GM12878 (cell line): ENCODE data around the gene NLRP6. TPM values are rescaled to one million over a fixed set of nuclear protein-coding genes. Genes with fewer than 3 reads are reported as not detected.
A peak's percentile ranks its signal among the peaks of the same experiment; 100 is the strongest.

Source experiments
- CBX5 ChIP-seq: sonication (generic); IDR thresholded peaks from 2 replicates; pipeline ENCODE4 v1.6.1; 2016; ENCODE audit warnings: low read depth, moderate library complexity, mild to moderate bottlenecking, inconsistent platforms
- CEBPB ChIP-seq, 2 experiments: fragments of 150-350 bp in 1 of 2; IDR thresholded peaks; 2 replicates each; pipeline ENCODE4 v1.6.1; 2012 to 2014; ENCODE audit warnings: low read depth in 2 of 2, low read length in 2 of 2, borderline replicate concordance in 1 of 2, inconsistent platforms in 1 of 2
- EGR1 ChIP-seq, 2 experiments: IDR thresholded peaks; 1 replicate in 1 of 2; 2 replicates in 1 of 2; pipeline ENCODE4 v1.6.1; 2011 to 2012; ENCODE audit warnings: low read depth in 2 of 2, low read length in 2 of 2, borderline replicate concordance in 1 of 2, mild to moderate bottlenecking in 1 of 2, moderate library complexity in 1 of 2
- EP300 ChIP-seq, 2 experiments: fragments of 150-350 bp in 1 of 2; IDR thresholded peaks; 2 replicates each; pipeline ENCODE4 v1.6.1; 2011 to 2012; ENCODE audit warnings: low read depth in 2 of 2, low read length in 2 of 2, borderline replicate concordance in 1 of 2, improper control_type of control experiment in 1 of 2, inconsistent platforms in 1 of 2; ENCODE audit not compliant: control insufficient read depth in 1 of 2
- ESRRA ChIP-seq: IDR thresholded peaks from 2 replicates; pipeline ENCODE4 v1.6.1; 2012; ENCODE audit warnings: mild to moderate bottlenecking, low read length, improper control_type of control experiment
- IKZF1 ChIP-seq: fragments of 450-650 bp; conservative IDR thresholded peaks from 2 replicates; pipeline ENCODE4 v1.6.1; 2017; ENCODE audit warnings: antibody characterized with exemption, mild to moderate bottlenecking
- JUND ChIP-seq: IDR thresholded peaks from 2 replicates; pipeline ENCODE4 v1.6.1; 2012; ENCODE audit warnings: low read depth, mild to moderate bottlenecking, low read length, improper control_type of control experiment, moderate library complexity
- MXI1 ChIP-seq: fragments of 150-350 bp; IDR thresholded peaks from 2 replicates; pipeline ENCODE4 v1.6.1; 2011; ENCODE audit warnings: low read depth, mild to moderate bottlenecking, inconsistent platforms, low read length, improper control_type of control experiment
- STAT1 ChIP-seq: fragments of 450-650 bp; conservative IDR thresholded peaks from 2 replicates; pipeline ENCODE4 v1.6.1; 2014; ENCODE audit warnings: antibody characterized with exemption, mild to moderate bottlenecking
- TCF3 ChIP-seq: IDR thresholded peaks from 2 replicates; pipeline ENCODE4 v1.6.1; 2012; ENCODE audit warnings: low read depth, mild to moderate bottlenecking, low read length, borderline replicate concordance; ENCODE audit not compliant: insufficient read depth
- YBX1 ChIP-seq: fragments of 450-650 bp; IDR thresholded peaks from 2 replicates; pipeline ENCODE4 v1.6.1; 2016; ENCODE audit warnings: antibody characterized with exemption
- ZBED1 ChIP-seq: IDR thresholded peaks from 2 replicates; pipeline ENCODE4 v1.6.1; 2016; ENCODE audit warnings: borderline replicate concordance
- ZNF274 ChIP-seq: IDR thresholded peaks from one replicate; pipeline ENCODE4 v1.8.0; 2011; ENCODE audit not compliant: insufficient read length, insufficient read depth
- polyA plus RNA-seq, 11 experiments: library from polyadenylated mRNA; depleted of rRNA in 4 of 11; unstranded in 6 of 11; stranded (reverse) in 5 of 11; fragments of >200 nt; fragmentation: Nextera tagmentation in 4 of 11; fragmentation: Illumina TruSeq in 1 of 11; extraction: Ambion mirVana in 4 of 11; extraction: Trizol in 1 of 11; gene quantifications; 1 replicate in 1 of 11; 2 replicates in 10 of 11; pipeline versions ENCODE4 v1.2.1 to v1.2.3, GENCODE V29; 2011 to 2016; ENCODE audit warnings: inconsistent platforms in 2 of 11, missing spikeins in 2 of 11, low read depth in 1 of 11
- total RNA-seq, 4 experiments: library from RNA; depleted of rRNA in 3 of 4; stranded (reverse); fragments of >200 nt in 3 of 4; fragmentation: Illumina TruSeq in 1 of 4; extraction: Trizol in 1 of 4; gene quantifications; 2 replicates each; pipeline versions ENCODE4 v1.2.1 to v1.2.3, GENCODE V29; 2013 to 2021
- TF ChIP-seq, protein P1 (sequence below): fragments of 450-650 bp; IDR thresholded peaks from 2 replicates; pipeline ENCODE4 v1.6.1; 2017; ENCODE audit warnings: mild to moderate bottlenecking, low read depth, inconsistent platforms; ENCODE audit not compliant: poor library complexity, severe bottlenecking
- TF ChIP-seq, protein P2 (sequence below): fragments of 450-650 bp; IDR thresholded peaks from 2 replicates; pipeline ENCODE4 v1.6.1; 2014; ENCODE audit warnings: mild to moderate bottlenecking
- TF ChIP-seq, protein P3 (sequence below): fragments of 450-650 bp; conservative IDR thresholded peaks from 2 replicates; pipeline ENCODE4 v1.6.1; 2017; ENCODE audit warnings: mild to moderate bottlenecking, moderate library complexity
- TF ChIP-seq, protein P4 (sequence below): IDR thresholded peaks from 2 replicates; pipeline ENCODE4 v1.6.1; 2012; ENCODE audit warnings: improper control_type of control experiment, low read depth, low read length; ENCODE audit not compliant: insufficient replicate concordance

The NLRP6 gene
- total and polyA plus RNA-seq, 10 of the 15 experiments (the other 5 are each of a cell fraction or from before 2014, with no cell fraction given), result 0.03 to 0.11 TPM; not detected in 8

DNA sequence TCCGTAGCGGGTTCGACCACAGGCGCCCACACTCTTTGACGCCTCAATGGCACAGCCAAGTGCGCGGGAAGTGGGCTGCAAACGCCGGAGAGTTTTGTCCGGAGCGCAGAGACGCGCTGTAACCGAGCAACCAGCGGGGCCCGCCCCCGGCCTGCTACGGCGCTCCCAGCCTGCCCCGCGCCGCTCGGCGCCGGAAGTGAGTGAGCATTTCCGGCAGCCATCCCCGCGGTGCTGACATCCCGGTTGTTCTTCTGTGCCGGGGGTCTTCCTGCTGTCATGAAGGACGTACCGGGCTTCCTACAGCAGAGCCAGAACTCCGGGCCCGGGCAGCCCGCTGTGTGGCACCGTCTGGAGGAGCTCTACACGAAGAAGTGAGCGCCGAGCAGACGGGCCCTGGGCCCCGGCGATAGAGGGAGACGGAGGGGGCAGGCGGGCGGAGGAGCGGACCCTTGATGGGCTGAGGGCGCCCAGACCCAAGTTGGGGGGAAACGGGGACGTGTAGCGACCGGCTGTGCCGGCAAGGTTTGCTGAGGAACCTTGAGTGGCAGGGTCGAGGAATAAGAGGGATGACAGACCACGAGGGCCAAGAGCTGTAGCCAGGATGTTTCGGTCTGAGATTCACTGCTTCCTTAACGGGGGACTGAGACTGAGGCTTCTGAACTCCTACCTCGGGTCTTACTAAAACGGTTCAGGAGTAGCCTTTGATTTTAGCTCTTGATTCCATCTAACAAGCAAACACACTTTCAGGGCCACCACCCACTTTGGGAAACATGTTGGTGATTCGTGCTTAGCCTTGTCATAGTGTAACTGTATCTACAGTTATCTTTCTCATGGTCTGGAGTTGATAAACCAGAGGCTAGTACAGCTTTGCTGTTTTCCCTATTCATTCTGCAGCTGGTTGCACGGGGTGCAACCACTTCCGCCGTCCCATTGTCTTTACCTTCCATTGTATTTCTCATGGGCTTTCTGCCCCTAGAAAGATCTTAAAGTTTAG, 41.1 kb upstream of the NLRP6 start, which contains the start of gene PSMD13 (continued):
- TF ChIP-seq, protein P1, sequence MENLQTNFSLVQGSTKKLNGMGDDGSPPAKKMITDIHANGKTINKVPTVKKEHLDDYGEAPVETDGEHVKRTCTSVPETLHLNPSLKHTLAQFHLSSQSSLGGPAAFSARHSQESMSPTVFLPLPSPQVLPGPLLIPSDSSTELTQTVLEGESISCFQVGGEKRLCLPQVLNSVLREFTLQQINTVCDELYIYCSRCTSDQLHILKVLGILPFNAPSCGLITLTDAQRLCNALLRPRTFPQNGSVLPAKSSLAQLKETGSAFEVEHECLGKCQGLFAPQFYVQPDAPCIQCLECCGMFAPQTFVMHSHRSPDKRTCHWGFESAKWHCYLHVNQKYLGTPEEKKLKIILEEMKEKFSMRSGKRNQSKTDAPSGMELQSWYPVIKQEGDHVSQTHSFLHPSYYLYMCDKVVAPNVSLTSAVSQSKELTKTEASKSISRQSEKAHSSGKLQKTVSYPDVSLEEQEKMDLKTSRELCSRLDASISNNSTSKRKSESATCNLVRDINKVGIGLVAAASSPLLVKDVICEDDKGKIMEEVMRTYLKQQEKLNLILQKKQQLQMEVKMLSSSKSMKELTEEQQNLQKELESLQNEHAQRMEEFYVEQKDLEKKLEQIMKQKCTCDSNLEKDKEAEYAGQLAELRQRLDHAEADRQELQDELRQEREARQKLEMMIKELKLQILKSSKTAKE, result no peak
- TF ChIP-seq IKZF1 (peak; percentile 52), TCF3 (no peak), CBX5 (0 out of 2 replicates have a peak, but pooled peaks have one; percentile 44), JUND (no peak), EP300 (IDR thresholded peaks at IDR 0.05; ENCODE audit: borderline replicate concordance in 1 of 2, control insufficient read depth in 1 of 2, low read depth in 2 of 2, low read length in 2 of 2) (no peak), STAT1 (no peak), ZNF274 (no peak), CEBPB (IDR thresholded peaks at IDR 0.05; ENCODE audit: borderline replicate concordance in 1 of 2, low read depth in 2 of 2, low read length in 2 of 2) (no peak), MXI1 (peak; percentile 93), ZBED1 (peak; percentile 38; the same call in 1 of the 2 replicates), YBX1 (no peak), EGR1 (IDR thresholded peaks at IDR 0.05; ENCODE audit: borderline replicate concordance in 1 of 2, low read depth in 2 of 2, low read length in 2 of 2) (peak in 1 of 2 experiments; percentile 88; a peak in 2 of 3 replicates), ESRRA (no peak)
- TF ChIP-seq, protein P2, sequence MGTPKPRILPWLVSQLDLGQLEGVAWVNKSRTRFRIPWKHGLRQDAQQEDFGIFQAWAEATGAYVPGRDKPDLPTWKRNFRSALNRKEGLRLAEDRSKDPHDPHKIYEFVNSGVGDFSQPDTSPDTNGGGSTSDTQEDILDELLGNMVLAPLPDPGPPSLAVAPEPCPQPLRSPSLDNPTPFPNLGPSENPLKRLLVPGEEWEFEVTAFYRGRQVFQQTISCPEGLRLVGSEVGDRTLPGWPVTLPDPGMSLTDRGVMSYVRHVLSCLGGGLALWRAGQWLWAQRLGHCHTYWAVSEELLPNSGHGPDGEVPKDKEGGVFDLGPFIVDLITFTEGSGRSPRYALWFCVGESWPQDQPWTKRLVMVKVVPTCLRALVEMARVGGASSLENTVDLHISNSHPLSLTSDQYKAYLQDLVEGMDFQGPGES, result no peak; the same call in 1 of the 2 replicates
- TF ChIP-seq, protein P3, sequence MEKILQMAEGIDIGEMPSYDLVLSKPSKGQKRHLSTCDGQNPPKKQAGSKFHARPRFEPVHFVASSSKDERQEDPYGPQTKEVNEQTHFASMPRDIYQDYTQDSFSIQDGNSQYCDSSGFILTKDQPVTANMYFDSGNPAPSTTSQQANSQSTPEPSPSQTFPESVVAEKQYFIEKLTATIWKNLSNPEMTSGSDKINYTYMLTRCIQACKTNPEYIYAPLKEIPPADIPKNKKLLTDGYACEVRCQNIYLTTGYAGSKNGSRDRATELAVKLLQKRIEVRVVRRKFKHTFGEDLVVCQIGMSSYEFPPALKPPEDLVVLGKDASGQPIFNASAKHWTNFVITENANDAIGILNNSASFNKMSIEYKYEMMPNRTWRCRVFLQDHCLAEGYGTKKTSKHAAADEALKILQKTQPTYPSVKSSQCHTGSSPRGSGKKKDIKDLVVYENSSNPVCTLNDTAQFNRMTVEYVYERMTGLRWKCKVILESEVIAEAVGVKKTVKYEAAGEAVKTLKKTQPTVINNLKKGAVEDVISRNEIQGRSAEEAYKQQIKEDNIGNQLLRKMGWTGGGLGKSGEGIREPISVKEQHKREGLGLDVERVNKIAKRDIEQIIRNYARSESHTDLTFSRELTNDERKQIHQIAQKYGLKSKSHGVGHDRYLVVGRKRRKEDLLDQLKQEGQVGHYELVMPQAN, result peak; percentile 97
- TF ChIP-seq, protein P4, sequence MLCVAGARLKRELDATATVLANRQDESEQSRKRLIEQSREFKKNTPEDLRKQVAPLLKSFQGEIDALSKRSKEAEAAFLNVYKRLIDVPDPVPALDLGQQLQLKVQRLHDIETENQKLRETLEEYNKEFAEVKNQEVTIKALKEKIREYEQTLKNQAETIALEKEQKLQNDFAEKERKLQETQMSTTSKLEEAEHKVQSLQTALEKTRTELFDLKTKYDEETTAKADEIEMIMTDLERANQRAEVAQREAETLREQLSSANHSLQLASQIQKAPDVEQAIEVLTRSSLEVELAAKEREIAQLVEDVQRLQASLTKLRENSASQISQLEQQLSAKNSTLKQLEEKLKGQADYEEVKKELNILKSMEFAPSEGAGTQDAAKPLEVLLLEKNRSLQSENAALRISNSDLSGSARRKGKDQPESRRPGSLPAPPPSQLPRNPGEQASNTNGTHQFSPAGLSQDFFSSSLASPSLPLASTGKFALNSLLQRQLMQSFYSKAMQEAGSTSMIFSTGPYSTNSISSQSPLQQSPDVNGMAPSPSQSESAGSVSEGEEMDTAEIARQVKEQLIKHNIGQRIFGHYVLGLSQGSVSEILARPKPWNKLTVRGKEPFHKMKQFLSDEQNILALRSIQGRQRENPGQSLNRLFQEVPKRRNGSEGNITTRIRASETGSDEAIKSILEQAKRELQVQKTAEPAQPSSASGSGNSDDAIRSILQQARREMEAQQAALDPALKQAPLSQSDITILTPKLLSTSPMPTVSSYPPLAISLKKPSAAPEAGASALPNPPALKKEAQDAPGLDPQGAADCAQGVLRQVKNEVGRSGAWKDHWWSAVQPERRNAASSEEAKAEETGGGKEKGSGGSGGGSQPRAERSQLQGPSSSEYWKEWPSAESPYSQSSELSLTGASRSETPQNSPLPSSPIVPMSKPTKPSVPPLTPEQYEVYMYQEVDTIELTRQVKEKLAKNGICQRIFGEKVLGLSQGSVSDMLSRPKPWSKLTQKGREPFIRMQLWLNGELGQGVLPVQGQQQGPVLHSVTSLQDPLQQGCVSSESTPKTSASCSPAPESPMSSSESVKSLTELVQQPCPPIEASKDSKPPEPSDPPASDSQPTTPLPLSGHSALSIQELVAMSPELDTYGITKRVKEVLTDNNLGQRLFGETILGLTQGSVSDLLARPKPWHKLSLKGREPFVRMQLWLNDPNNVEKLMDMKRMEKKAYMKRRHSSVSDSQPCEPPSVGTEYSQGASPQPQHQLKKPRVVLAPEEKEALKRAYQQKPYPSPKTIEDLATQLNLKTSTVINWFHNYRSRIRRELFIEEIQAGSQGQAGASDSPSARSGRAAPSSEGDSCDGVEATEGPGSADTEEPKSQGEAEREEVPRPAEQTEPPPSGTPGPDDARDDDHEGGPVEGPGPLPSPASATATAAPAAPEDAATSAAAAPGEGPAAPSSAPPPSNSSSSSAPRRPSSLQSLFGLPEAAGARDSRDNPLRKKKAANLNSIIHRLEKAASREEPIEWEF, result no peak
